ENCODE measurements around the gene KRTAP12-1.

GRCh38 chr21:44724196-44724595, 42.2 kb upstream of the KRTAP12-1 start:
- TF ChIP-seq CTCF (IDR thresholded peaks at IDR 0.05): no peak
- no peak for TF ChIP-seq POLR2AphosphoS5 (IDR thresholded peaks at IDR 0.05; ENCODE audit: low read depth, low read length)
- no peak for TF ChIP-seq SIN3A (IDR thresholded peaks at IDR 0.05; ENCODE audit: borderline replicate concordance, insufficient read depth, low read depth, low read length)
- TF ChIP-seq, protein P1, sequence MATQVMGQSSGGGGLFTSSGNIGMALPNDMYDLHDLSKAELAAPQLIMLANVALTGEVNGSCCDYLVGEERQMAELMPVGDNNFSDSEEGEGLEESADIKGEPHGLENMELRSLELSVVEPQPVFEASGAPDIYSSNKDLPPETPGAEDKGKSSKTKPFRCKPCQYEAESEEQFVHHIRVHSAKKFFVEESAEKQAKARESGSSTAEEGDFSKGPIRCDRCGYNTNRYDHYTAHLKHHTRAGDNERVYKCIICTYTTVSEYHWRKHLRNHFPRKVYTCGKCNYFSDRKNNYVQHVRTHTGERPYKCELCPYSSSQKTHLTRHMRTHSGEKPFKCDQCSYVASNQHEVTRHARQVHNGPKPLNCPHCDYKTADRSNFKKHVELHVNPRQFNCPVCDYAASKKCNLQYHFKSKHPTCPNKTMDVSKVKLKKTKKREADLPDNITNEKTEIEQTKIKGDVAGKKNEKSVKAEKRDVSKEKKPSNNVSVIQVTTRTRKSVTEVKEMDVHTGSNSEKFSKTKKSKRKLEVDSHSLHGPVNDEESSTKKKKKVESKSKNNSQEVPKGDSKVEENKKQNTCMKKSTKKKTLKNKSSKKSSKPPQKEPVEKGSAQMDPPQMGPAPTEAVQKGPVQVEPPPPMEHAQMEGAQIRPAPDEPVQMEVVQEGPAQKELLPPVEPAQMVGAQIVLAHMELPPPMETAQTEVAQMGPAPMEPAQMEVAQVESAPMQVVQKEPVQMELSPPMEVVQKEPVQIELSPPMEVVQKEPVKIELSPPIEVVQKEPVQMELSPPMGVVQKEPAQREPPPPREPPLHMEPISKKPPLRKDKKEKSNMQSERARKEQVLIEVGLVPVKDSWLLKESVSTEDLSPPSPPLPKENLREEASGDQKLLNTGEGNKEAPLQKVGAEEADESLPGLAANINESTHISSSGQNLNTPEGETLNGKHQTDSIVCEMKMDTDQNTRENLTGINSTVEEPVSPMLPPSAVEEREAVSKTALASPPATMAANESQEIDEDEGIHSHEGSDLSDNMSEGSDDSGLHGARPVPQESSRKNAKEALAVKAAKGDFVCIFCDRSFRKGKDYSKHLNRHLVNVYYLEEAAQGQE (IDR thresholded peaks at IDR 0.05; ENCODE audit: insufficient read depth in 1 of 2, low read depth in 2 of 2, low read length in 1 of 2): no peak
- TF ChIP-seq TCF7L2 (IDR thresholded peaks at IDR 0.05; ENCODE audit: low read depth, low read length): no peak
